Measurements from ENCODE around the gene CHMP4B. TPM values are rescaled to one million over a fixed set of nuclear protein-coding genes. Genes with fewer than 3 reads are reported as not detected.

Gene CHMP4B
- total RNA-seq, 1 experiment from 2014 or later, result 203 TPM

- TF ChIP-seq CTCF (IDR thresholded peaks at IDR 0.05; ENCODE audit: insufficient read depth in 1 of 2, low read depth in 1 of 2, low read length in 1 of 2, severe bottlenecking in 1 of 2, unreplicated experiment in 1 of 2), result no peak
- CTCF ChIA-PET, result interaction anchor here (0.5 kb wide), 1 partner anchor 631 kb away, joined by 3 read pairs; no protein-coding TSS in a partner anchor
- Mint-ChIP-seq H3K4me3 (ENCODE audit: unreplicated experiment) (no peak overlapping the region), H3K4me1 (ENCODE audit: low read depth, unreplicated experiment) (peaks cover 23% of the 10 kb centered on the region), H3K9me3 (ENCODE audit: unreplicated experiment) (no peaks in the 10 kb centered on the region), H3K36me3 (ENCODE audit: insufficient read depth, unreplicated experiment) (peaks cover 8% of the 10 kb centered on the region), H3K27me3 (ENCODE audit: insufficient read depth, unreplicated experiment) (no peaks in the 10 kb centered on the region), H3K27ac (ENCODE audit: unreplicated experiment) (no peak overlapping the region)
- POLR2A ChIA-PET, result interaction anchor here (0.6 kb wide), 1 partner anchor 149 kb away, joined by 5 read pairs; no protein-coding TSS in a partner anchor
- peaks cover 21% of the 10 kb centered on the region for H3K4me1 ChIP-seq
- H3K27me3 ChIP-seq (replicated peaks; ENCODE audit: control insufficient read depth, insufficient read depth, low read length), result no peaks in the 10 kb centered on the region
- H3K36me3 ChIP-seq (ENCODE audit: control insufficient read depth, insufficient read depth, low read length), result no peaks in the 10 kb centered on the region
- intact Hi-C loops (cut with micrococcal nuclease; ENCODE audit: unreplicated experiment), result no loop called here
- no peak overlapping the region for H3K4me3 ChIP-seq (ENCODE audit: low read depth, low read length)
- DNase-seq, result no peak
- no peaks in the 10 kb centered on the region for H3K9me3 ChIP-seq
- BruUV-seq (replicated peaks), result no TSS peak
Measured at GRCh38 chr20:33843050-33843449, 31.9 kb downstream of the CHMP4B start.

GRCh38 chr20:33843854-33844253, 32.7 kb downstream of the CHMP4B start:
- ChIA-PET CTCF (no interaction called here), POLR2A (no interaction called here)
- Histone ChIP-seq H3K4me1 (peaks cover 13% of the 10 kb centered on the region), H3K36me3 (ENCODE audit: control insufficient read depth, insufficient read depth, low read length) (peaks cover under 1% of the 10 kb centered on the region), H3K27me3 (replicated peaks; ENCODE audit: control insufficient read depth, insufficient read depth, low read length) (no peaks in the 10 kb centered on the region), H3K9me3 (no peaks in the 10 kb centered on the region), H3K4me3 (ENCODE audit: low read depth, low read length) (no peak overlapping the region)
- Mint-ChIP-seq H3K27me3 (ENCODE audit: insufficient read depth, unreplicated experiment) (no peaks in the 10 kb centered on the region), H3K36me3 (ENCODE audit: insufficient read depth, unreplicated experiment) (peaks cover 15% of the 10 kb centered on the region), H3K9me3 (ENCODE audit: unreplicated experiment) (no peaks in the 10 kb centered on the region), H3K4me1 (ENCODE audit: low read depth, unreplicated experiment) (peaks cover 23% of the 10 kb centered on the region), H3K4me3 (ENCODE audit: unreplicated experiment) (no peak overlapping the region), H3K27ac (ENCODE audit: unreplicated experiment) (no peak overlapping the region)
- no peak for DNase-seq
- no peak for TF ChIP-seq CTCF (IDR thresholded peaks at IDR 0.05; ENCODE audit: insufficient read depth in 1 of 2, low read depth in 1 of 2, low read length in 1 of 2, severe bottlenecking in 1 of 2, unreplicated experiment in 1 of 2)
- intact Hi-C loops (cut with micrococcal nuclease; ENCODE audit: unreplicated experiment), result no loop called here
- BruUV-seq (replicated peaks), result no TSS peak

GRCh38 chr20:33846291-33846935, 35.3 kb downstream of the CHMP4B start:
- ChIA-PET CTCF (interaction anchor here (0.5 kb wide), 1 partner anchor 79 kb away, joined by 5 read pairs; no protein-coding TSS in a partner anchor), POLR2A (interaction anchor here (0.6 kb wide), 2 partner anchors 60 to 164 kb away, joined by 6 to 9 read pairs; no protein-coding TSS in a partner anchor)
- Histone ChIP-seq H3K36me3 (ENCODE audit: control insufficient read depth, insufficient read depth, low read length) (peaks cover 3% of the 10 kb centered on the region), H3K27me3 (replicated peaks; ENCODE audit: control insufficient read depth, insufficient read depth, low read length) (no peaks in the 10 kb centered on the region), H3K4me3 (ENCODE audit: low read depth, low read length) (no peak overlapping the region), H3K4me1 (peaks cover 13% of the 10 kb centered on the region), H3K9me3 (no peaks in the 10 kb centered on the region)
- Mint-ChIP-seq H3K36me3 (ENCODE audit: insufficient read depth, unreplicated experiment) (peaks cover 31% of the 10 kb centered on the region), H3K4me3 (ENCODE audit: unreplicated experiment) (no peak overlapping the region), H3K4me1 (ENCODE audit: low read depth, unreplicated experiment) (peaks cover 12% of the 10 kb centered on the region), H3K27me3 (ENCODE audit: insufficient read depth, unreplicated experiment) (no peaks in the 10 kb centered on the region), H3K9me3 (ENCODE audit: unreplicated experiment) (no peaks in the 10 kb centered on the region), H3K27ac (ENCODE audit: unreplicated experiment) (no peak overlapping the region)
- no TSS peak for BruUV-seq (replicated peaks)
- no peak for DNase-seq
- TF ChIP-seq CTCF (IDR thresholded peaks at IDR 0.05; ENCODE audit: insufficient read depth in 1 of 2, low read depth in 1 of 2, low read length in 1 of 2, severe bottlenecking in 1 of 2, unreplicated experiment in 1 of 2), result no peak
- intact Hi-C loops (cut with micrococcal nuclease; ENCODE audit: unreplicated experiment), result no loop called here

Measured in Caco-2 (cell line).